Measurements from ENCODE around the gene ETV3.

Gene ETV3

DNA sequence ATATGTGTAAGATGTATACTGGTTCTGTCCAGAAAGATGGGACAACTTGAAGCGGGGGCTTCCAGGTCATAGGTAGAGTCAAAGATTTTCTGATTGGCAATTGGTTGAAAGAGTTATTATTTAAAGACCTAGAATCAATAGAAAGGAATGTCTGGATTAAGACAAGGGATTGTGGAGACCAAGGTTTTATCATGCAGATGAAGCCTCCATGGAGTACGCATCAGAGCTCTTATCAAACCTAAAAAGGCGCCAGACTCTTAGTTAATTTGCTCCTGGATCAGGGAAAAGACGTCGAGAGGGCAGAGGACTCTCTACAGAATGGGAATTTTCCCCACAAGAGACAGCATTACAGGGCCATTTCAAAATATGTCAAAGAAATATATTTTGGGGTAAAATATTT lies 23.7 kb upstream of the ETV3 start:
- no peak for DNase-seq (ENCODE audit: low read depth)

DNA sequence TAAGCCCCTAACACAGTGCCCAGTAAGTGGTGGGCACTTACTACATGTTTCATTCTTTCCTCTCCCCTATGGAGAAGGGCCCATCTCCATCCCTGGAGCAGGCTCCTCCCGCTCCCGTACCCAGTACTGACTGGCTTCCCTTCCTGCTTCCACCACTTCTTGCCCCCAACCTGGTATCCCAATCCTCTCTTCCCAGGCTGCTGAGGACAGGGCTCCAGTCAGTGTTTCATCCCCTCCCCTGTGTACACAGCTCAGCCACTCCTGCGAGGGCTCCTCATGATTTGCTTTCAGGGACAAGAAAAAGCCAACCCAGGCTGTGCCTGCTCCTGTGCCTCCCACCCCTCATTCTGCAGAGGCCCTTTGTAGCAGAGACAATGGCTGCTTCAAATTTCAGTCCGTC lies 20.8 kb upstream of the ETV3 start:
- DNase-seq (ENCODE audit: low read depth), result no peak

DNA sequence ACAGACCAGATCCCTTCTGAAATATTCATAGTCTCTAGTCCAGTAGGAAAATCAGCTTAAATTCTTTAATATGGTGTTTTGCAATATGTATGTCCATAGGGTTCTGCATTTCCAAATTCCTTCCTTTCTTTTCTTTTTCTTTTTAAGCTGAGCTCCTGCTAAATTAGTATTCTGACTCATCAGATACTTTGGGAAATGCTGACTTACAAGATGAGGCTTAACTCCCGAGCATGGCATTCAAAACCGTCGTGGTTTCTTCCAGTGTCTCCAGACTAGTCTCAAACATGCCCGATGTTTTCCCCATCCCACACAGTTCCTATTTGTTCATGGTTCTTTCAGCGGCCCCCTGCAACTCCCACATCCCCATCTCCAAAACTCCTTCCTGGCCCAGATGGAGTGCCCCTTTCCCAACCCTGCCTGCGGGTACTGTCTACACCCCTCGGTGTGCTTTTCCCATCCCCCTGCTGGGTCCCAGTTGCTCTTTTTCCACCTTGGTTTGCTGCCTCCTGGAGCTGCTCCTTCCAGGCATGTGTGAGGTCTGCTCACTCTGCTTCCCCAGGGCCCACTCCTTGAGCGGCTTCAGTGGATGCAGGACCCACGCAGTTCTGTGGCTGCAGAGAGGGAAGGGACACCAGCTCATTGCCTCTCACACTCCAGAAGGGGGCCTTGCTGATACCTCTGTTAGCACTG lies 19.5 kb upstream of the ETV3 start:
- DNase-seq (ENCODE audit: low read depth), result no peak

DNA sequence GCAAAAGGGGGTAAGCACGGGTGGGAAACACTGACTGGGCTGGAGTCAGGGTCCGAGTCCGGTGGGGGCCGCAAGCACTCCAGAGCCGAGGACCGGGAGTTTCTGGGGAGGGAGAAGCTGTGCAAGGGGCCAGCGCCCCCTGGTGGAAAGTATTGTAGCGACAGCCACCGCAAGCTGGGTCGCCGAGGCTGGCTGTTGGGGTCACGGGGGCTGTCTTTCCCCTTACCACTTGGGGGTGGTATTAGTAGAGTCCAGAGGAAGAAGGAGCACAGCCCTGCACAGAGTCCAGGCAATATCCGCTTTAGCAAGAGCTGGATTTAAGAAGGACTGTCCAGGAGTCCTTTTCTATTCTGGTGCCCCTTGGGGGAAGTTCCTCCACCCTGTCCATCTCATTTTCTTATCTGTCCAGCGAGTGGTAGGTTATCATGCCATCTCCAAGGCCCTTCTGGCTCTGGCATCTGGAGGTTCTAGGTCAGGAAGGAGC lies 17.9 kb upstream of the ETV3 start:
- DNase-seq (ENCODE audit: low read depth), result no peak

DNA sequence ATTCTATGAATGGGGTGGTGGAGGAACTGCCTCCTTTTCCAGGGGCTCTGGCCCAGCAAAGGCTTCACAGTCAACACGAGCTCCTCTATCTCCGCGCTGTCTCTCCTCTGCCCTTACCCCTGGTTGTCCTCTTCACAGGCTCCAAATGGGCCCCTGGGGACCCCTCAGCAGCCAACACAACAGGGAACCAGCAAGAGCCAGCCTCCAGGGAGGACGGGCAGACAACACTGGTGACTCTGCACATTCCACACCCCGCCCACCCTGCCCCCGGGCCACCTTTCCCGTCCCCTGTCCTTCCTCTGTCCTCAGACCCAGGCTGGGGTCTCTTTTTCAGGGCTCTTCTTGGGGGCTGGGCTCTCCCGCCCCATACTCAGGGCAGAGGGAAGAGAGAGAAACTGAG lies 17.5 kb upstream of the ETV3 start:
- DNase-seq (ENCODE audit: low read depth), result no peak

DNA sequence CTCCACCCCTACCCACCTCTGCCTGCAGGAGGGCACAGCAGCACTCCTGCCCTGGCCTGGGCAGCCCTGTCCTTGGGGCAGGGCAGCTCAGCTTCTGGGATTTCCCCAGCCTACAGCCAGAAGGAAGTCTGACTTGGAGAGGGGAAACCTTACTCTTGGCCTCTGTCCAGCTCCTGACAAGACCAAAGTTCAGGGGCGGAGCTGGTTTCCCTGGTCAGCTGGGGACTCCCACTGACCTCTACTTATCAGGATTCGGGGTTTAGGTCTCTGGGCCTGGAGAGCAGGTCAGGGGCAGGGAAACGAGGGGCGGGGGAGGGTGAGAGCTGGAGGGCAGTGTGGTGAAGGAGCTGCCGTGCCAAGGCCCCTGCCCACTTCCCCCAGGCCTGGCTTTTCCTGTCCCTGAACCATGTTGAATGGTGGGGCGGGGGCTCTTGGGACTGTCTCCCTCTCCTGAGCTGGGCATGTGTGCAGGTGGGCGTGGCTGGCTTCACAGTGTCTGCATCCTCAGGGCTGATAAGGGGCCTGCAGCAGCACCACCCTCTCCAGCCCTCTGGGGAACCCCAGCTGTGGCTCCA lies 16.8 kb upstream of the ETV3 start:
- DNase-seq (ENCODE audit: low read depth), result no peak

DNA sequence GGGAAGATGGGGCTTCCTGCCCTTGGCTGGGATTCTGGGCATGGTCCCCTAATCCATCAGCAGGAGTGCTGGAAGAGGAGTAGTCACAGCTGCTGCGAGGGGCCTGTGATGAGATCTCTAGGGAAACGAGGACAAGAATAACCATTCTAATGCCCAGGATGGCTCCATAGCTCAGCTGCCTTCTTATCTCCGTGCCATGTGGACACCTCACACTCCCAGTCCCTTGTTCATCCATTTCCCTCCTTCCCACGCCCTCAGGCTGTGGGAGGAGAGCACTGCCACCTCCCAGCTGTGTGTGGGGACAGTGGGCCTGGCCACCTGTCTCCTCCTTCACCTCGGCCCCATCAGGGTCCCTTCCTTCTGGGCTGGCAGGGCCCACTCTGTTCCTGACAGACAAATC lies 16.1 kb upstream of the ETV3 start:
- DNase-seq (ENCODE audit: low read depth), result no peak

DNA sequence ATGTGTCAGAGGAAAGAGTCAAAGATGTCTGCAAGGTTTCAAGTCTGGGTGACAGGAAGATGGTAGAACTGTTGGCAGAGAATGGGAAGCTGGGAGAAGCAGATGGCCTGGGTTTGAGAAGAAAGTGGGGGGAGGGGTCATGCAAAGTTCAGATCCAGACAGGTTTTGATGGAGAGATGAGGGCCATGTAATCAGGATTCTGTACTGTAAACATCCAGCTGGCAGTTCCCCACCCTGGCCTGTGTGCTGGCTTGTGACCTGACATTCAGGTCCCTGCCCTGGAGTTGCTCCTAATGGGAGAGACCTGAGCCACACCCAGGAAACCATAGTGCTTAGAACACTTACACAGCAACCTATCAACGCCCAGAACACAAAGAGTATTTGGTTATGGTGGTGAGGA lies 15.6 kb upstream of the ETV3 start:
- no peak for DNase-seq (ENCODE audit: low read depth)

DNA sequence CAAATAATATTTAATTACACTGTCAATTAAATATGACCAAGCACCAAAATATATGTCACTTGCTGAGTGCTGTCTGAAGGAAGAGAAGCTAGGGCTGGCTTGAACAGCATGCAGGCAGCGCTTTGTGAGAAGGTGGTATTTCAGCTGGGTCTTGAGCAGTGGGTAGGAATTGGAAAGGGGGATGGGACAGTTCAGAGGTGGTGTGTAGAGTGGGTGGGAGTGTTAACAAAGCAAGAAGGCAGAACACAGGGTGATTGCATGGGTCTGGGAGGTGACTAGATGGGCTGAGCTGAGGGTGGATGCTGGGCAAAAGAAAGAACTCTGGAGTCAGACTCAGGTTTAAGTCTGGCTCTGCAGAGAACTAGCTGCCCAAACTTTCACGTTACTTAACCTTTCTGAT lies 14.3 kb upstream of the ETV3 start:
- no peak for DNase-seq (ENCODE audit: low read depth)

DNA sequence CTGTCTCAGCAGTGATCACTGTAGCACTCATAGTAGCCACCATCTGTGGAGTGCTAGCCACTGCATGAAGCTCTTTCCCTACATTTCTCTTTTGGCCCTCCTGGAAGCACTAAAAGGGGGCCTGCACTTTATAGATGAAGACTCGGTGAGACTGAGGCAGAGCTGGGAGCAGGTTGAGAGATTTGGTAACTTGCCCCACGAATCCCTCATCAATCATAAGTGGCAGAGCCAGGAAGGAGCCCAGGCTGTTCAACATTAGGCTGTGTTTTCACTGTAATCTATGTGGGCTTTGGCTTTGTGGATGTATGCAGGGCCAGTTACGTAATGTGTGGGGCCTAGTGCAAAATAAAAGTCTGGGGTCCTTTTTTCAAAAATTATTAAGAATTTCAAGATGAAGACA lies 13.3 kb upstream of the ETV3 start:
- no peak for DNase-seq (ENCODE audit: low read depth)

DNA sequence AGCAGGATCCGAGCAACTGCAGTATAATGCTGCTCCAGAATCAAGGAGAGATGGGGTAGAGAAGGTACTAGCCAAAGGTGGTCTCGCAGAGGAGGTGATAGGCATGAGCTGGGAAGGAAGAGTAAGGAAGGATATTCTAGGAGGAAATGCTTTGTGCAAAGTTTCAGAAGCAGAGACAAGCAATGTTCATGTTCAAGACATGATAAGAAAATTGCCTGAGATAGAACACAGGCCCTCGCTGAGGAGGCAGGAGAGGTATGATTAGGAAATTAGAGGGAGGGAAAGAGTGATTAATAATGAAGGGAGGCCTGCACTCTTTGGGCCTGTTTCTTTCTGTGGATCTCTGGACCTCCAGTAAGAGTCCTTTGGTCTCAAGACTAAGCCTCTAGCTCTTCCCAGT lies 12.9 kb upstream of the ETV3 start:
- DNase-seq (ENCODE audit: low read depth), result no peak

DNA sequence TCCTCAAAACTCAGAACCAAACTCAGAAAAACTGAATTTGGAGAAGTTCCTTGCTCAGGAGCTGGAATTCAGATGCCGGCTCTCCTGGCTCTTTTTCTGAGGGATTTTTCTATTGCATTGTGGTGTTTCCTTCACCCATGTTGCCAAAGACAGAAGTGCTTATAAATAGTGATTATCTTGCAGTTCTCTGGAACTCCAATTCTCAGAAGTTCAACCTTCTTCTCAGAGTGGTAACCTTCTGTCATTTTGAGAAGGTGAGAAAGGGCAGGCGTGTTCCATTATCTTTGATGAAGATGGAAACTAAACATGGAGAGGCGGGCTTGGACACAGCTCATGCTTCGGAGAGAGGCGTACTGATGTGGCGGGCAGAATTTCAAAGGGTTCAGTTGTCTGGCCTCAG lies 12.4 kb upstream of the ETV3 start:
- DNase-seq (ENCODE audit: low read depth), result no peak

DNA sequence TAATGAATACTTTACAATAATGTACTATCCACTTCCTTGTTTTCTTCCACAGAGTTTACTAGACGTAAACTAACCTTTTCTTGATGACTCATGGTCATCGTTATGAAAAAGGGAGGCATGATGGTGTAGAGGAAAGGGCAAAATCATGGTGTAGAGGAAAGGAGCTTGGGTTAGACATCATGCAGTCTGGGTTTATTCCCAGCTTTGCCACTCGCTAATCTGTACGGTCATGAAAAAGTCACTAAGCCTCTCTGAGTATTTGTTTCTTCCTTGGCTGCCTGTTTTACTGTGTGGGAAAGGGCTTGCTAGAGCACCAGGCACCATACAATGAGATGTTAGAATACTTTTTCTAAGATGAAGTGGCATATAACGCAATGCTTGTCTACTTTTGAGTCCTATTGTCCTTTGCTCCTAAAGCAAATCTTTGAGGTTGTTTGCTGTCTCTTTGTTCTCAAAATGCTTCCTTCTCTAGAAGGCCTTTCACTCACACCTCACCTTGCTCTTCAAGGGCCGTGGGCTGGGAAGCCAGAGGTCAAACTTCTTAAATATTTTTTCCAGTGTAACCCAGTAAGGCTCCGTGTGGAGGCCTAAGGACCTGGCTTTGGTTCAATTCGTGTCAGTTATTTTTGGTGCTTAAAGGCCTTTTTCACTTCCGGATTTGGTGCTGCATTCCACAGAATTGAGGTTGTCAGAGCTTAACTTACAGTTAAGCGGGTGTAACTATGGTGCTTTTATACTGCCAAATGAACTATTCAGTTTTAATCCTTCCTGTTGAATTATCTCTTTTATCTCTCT lies 9.9 kb upstream of the ETV3 start:
- DNase-seq (ENCODE audit: low read depth), result no peak

DNA sequence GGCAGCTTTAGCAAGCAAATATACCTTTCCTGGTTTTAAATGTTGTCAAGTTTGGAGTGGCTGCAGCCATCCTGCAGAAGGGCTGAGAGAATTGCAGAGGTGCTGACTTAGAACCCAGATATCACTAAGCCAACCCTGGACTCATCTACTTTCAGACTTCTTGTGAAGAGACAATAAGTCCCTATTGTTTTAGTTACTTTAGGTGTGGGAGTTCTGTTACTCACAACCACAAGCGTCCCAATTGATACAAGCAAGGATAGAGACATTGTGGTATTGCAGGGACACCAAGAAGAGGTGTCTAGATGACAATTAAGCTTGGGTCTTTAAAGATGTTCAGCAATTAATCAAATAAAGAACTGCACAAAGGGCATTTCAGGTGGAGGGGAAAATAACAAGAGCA lies 8.8 kb upstream of the ETV3 start:
- no peak for DNase-seq (ENCODE audit: low read depth)

DNA sequence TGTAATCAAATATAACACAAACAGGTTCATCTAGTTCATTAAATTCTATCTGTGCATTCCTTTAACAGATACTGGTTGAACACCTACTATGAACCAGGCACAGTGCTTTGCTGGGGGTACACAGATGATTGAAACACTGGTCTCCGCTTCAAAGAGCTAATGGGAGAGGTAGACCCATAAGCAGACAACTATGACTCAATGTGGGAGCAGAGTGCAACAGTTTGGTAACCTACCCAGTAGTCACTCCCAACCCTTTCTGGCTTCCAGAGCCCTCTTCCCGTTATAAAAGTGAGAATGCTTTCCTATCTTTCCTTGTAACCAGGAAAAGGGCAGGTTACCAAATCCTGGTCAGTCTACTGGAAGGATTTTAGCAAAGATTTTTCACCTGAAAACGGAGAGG lies 8.0 kb upstream of the ETV3 start:
- DNase-seq (ENCODE audit: low read depth), result no peak

DNA sequence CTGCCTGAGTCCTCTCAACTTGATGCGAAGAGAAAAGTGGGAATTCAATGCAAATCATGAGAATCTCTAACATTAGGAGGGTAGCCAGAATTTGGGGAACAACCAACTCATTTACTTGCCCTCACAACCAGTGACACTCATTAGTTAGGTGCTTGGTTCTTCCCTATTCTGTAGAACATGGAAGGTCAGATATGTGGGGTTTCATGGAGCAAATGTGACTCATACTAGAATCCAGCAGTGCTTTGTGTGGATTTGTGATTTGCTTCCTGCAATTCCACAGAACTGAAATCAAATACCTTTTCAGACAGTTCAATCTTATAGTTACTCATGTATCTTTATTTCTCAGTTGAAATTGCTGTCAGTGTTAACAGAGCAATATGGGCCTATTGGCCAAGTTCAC lies 6.9 kb upstream of the ETV3 start:
- DNase-seq (ENCODE audit: low read depth), result no peak

DNA sequence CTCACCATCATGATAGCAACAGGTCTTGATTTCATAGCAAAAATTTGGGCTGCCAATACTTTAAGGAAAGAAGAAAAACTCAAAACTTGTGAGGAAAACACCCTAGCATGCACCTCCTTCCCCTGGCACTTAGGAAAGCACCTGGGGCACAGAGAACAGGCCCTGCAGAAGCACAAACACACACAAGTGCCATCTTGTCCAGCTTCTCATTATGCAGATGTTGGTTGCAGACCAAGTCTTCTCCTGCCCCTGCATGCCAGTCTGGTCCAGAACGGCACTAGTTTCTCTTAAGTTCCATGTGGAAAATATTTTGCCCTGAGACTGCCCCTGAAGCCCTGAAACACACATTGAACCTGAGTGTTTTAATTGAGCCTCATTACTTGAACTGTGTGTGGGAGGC lies 6.3 kb upstream of the ETV3 start:
- no peak for DNase-seq (ENCODE audit: low read depth)

DNA sequence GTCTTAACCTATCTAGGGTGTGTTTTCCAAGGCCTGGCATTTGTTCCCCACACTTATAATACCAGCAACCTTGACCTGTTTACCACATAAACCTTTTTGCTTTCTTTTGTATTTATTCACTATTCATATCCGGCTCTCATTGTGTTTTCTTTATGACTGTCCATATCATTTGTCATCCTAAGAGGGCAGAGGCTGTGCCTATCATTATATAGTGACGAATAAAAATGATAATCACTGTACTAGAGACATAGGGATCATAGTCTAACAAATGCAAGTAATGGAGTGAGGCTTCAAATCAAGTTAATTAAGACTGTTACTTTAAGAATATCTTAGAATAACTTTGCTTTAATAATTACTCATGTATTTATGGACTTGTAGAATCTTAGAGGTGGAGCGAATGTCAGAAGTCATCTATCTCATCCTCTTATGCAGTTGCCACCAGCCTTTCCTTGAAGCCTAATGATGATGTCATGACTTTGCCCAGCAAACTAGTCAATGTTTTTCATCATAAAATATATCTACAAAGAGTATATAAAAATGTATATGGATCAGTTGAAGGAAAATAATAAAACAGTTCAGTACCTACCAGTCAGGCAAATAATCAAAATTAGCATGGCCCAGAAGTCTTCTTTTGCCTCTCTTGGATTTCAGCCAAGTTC lies 4.7 kb upstream of the ETV3 start:
- no peak for DNase-seq (ENCODE audit: low read depth)

DNA sequence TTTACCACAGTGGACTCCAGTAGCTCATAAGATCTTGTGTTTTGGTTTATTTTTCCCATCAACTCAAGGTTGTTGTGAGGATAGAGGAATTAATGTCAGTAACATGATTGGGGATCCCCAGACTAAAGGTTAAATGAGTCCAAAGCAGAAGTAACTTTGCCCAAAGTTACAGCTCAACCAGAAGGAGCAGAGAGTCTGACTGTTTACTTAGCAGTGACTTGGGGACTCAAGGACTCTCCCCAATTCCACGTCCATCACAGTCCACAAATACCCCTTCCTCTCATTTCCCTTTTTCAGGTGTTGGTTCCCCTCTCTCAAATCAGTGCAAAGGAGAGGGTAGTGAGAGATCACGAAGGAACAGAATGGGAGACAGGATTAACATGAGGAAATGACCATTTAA lies 4.0 kb upstream of the ETV3 start:
- no peak for DNase-seq (ENCODE audit: low read depth)

DNA sequence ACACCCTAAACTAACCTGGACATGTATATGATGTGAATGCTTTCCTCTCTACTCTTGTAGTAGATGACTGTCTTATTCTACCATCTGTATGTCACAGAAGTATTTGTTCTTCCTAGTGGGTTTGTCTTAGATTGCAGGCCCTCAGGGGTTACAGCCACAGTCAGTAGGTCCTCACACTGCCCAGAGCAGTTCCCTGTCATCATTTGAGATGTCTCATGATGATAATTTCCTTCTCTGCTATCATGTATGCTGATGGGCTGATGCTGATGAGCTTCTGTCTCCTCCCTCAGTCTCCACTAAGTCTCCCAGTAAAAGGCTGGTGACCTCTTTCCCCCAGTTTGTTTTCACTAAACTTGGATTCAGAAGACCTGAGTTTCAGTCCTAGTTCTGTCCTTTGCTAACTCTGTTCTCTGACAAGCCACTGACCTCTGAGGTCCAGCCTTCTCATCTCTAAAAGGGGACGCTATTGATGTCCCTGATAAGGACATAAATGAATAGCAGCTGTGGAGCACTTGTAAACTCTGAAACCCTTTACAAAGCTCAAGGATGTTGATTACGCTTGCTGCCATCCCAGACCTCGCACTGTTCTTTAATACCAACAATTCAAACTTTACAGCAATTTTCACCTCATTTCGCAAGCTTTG lies 3.1 kb upstream of the ETV3 start:
- DNase-seq (ENCODE audit: low read depth), result no peak

DNA sequence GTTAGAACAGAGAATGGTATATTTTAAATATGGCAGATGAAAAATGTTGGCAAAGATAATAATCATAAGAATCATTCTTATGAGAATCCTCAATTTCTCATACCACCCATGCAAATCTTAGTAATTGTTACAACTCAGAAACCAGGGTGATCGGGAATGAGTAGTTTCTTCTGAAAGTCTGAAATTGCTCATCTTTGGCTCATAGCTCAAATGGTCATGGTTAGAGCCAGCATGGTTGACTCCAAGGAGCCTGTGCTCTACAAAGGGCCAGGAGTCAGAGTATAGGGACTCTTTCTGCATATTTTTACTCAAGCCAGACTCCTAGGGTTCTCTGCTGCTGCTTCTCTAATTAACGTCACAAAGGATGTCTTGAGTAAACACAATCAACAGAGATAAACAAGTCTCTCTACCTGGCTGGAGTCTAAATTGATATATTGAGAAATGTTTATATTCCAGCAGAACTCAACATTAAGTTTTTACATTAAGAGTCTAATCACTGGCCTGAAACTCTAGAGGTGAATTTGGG lies 1.9 kb upstream of the ETV3 start:
- no peak for DNase-seq (ENCODE audit: low read depth)

DNA sequence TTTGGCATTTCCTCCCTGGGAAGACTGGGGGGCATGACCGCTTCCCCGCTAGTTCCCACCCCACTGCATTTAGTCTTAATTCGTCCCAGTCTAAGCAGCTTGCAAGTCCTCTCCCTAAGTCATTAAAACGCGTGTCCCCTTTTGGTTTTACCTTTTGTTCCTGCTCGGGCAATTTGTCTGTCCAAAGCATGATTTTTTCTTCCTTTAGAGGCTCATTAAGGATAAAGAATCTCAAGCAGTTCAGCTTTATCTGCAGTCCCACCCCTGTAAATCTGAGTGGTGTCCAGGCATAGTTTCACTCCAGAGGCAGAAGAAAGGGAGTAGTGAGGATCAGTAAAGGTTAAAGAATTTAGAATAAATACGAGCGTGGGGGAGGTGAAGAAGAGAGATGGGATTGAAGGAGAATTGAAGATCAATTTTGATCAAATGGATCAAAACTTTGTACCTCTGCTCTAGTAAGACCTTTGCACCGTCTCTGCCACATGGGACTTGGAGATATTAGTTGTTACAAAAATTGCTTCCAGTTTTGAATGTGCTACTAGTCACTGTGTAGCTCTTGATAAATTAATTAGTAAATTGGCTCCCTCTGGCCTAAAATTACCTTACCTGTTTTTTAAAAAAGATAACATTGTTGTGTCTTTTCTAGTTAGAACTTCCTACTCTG lies 989 bp upstream of the ETV3 start:
- DNase-seq (ENCODE audit: low read depth), result no peak
